ENCODE results near the gene PAMR1.

PAMR1 gene

DNA sequence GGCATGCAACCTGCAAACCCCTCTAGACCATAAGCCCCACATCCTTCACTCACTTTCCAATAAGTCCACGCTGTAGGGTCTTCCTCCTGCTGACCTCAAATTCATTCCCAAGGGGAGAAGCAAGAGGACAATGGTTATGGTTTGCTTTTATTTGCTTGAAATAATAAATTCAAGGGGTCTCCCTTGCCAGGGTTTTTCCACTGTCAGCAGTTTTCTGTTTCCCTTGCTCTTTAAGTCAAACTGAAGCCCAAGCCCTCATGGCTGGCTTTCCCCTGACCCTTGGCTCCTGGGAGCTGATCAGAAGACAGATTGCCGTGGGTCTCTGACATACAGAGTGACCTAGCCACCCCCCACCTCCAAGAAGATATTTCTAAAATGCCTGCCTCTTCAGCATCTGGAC lies 109.9 kb downstream of the PAMR1 start:
- DNase-seq (ENCODE audit: low read depth, low spot score): no peak
- ChIA-PET POLR2A (no interaction called here), CTCF (interaction anchor here (0.7 to 1.8 kb wide), 8 partner anchors 9 to 490 kb away, joined by 3 to 5 read pairs (median 4); no protein-coding TSS in a partner anchor)
- no peak for TF ChIP-seq CTCF (IDR thresholded peaks at IDR 0.05; ENCODE audit: insufficient read depth, low read length, missing control alignments)
- no peak overlapping the region for H3K4me3 ChIP-seq (ENCODE audit: low read depth, low read length)

GRCh38 chr11:35414776-35415175 lies 110.6 kb downstream of the PAMR1 start:
- no peak overlapping the region for H3K4me3 ChIP-seq (ENCODE audit: low read depth, low read length)
- no peak for TF ChIP-seq CTCF (IDR thresholded peaks at IDR 0.05; ENCODE audit: insufficient read depth, low read length, missing control alignments)
- CTCF ChIA-PET: interaction anchor here (0.6 to 1.8 kb wide), 11 partner anchors 9 to 1050 kb away, joined by 3 to 5 read pairs (median 4); no protein-coding TSS in a partner anchor
- DNase-seq (ENCODE audit: low read depth, low spot score): no peak
- POLR2A ChIA-PET: no interaction called here

- DNase-seq (ENCODE audit: low read depth, low spot score): no peak
- no peak overlapping the region for H3K4me3 ChIP-seq (ENCODE audit: low read depth, low read length)
- ChIA-PET CTCF (interaction anchor here (0.6 to 1.8 kb wide), 9 partner anchors 9 to 1049 kb away, joined by 3 to 5 read pairs (median 3); no protein-coding TSS in a partner anchor), POLR2A (no interaction called here)
- TF ChIP-seq CTCF (IDR thresholded peaks at IDR 0.05; ENCODE audit: insufficient read depth, low read length, missing control alignments): no peak
Observed at GRCh38 chr11:35414311-35414710, 111.1 kb downstream of the PAMR1 start.

DNA sequence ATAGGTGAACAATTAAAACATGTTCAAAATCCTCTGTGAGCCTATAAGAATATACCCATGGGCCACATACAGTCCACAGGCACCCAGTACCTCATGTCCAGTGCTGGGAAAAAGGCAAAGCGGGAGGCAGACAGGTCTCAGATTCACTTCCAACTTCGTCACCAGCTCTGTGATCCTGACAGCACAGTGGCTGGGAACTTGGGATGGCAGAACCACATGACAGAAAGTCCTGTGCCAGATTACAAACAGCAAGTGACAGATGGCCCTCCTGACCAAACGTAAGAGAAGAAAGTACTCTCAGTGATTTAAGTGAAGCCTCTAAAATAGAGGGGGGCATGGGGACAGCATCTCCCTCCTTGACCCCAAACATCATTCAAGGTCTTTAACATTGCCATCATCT lies 111.8 kb downstream of the PAMR1 start:
- ChIA-PET POLR2A (no interaction called here), CTCF (interaction anchor here (2.2 to 4.2 kb wide), 3 partner anchors 10 to 487 kb away, joined by 7 to 31 read pairs (median 15); no protein-coding TSS in a partner anchor)
- DNase-seq (ENCODE audit: low read depth, low spot score): no peak
- H3K4me3 ChIP-seq (ENCODE audit: low read depth, low read length): no peak overlapping the region
- TF ChIP-seq CTCF (IDR thresholded peaks at IDR 0.05; ENCODE audit: insufficient read depth, low read length, missing control alignments): no peak

DNA sequence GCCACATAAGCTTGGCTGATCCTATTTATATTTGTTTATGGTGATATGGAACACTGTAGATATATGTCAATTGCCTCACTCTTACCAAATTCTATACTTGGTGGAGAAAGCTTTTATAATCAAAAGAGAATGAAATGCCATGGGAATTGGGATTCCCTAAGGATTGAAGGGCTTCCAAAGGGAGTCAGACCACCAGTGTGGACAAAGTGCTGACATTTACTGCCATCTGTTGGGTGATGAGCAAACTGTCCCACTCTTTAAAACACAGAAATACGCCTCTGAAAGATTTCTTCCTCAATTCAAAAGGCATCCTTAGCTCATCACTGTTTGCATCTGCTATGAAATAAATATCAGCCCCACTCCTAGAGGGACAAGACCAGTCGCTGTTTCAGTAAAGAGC lies 113.1 kb downstream of the PAMR1 start:
- ChIA-PET CTCF (interaction anchor here (0.6 to 4.2 kb wide), 14 partner anchors 8 to 520 kb away, joined by 3 to 31 read pairs (median 5); no protein-coding TSS in a partner anchor), POLR2A (no interaction called here)
- DNase-seq (ENCODE audit: low read depth, low spot score): no peak
- peak; percentile 44 for TF ChIP-seq CTCF (IDR thresholded peaks at IDR 0.05; ENCODE audit: insufficient read depth, low read length, missing control alignments)
- no peak overlapping the region for H3K4me3 ChIP-seq (ENCODE audit: low read depth, low read length)

DNA sequence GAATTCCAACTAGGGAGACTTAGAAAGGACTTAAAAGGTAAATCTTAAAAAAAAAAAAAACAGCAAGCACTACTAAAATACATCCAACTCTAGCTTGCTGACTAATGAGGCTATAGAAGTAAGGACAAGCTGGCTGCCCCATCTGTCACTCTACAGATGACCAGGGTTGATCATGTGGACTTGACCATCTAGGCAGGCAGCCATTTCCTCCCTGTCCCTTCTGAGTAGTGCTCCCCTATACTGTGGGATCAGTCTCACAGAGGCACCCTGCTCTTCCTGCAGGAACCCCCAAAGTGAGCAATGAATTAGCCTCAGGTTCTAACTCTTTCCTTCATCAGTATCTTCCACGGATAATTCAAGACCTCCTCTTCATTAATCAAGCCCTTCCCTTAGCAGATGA lies 118.4 kb downstream of the PAMR1 start:
- TF ChIP-seq CTCF (IDR thresholded peaks at IDR 0.05; ENCODE audit: insufficient read depth, low read length, missing control alignments): no peak
- POLR2A ChIA-PET: no interaction called here
- H3K4me3 ChIP-seq (ENCODE audit: low read depth, low read length): no peak overlapping the region
- no peak for DNase-seq (ENCODE audit: low read depth, low spot score)
- CTCF ChIA-PET: no interaction called here
